Endothelial cell of umbilical vein (primary cell): ENCODE measurements around the gene IER3IP1.

Experiments used
- MYC ChIP-seq: IDR thresholded peaks from one replicate; pipeline ENCODE4 v1.6.1; 2011; ENCODE audit warnings: mild to moderate bottlenecking, low read depth, low read length
- POLR2A ChIP-seq: IDR thresholded peaks from 2 replicates; pipeline ENCODE4 v1.6.1; 2012; ENCODE audit warnings: low read depth, mild to moderate bottlenecking, control low read depth, low read length
- POLR2AphosphoS5 ChIP-seq: IDR thresholded peaks from 2 replicates; pipeline ENCODE4 v1.6.1; 2012; ENCODE audit warnings: low read depth, mild to moderate bottlenecking, control low read depth, low read length, moderate library complexity; ENCODE audit not compliant: insufficient read depth
- TF ChIP-seq, protein P1 (sequence below), 2 donors: IDR thresholded peaks; 1 replicate in 1 of 2; 2 replicates in 1 of 2; pipeline ENCODE4 v1.5.1; 2011; ENCODE audit warnings: low read length in 2 of 2, mild to moderate bottlenecking in 2 of 2, moderate library complexity in 2 of 2, control low read depth in 1 of 2, inconsistent platforms in 1 of 2, low read depth in 1 of 2; ENCODE audit not compliant: insufficient read depth in 1 of 2; ENCODE audit errors: extremely low read depth in 1 of 2
- TF ChIP-seq, protein P2 (sequence below): IDR thresholded peaks from 2 replicates; pipeline ENCODE4 v1.6.1; 2011; ENCODE audit not compliant: insufficient read depth, insufficient read length

DNA sequence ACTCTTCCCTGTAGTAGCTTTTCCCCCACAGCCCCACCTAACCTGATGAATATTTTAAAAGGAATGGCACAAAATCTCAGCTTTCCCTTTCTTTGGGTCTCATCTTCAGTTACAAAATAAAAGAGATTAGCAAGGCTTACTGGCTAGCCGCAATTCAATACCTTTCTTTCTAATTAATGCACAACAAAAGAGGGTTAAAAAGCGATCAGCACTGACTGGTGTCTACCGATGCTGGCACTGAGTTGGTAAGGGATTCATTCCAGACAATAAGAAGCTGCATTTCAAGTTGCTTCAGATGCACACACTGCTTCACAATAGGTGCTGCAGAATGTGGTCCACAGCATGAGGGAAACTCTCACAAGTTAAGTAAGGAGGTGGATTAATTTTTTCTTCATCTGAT lies 67.8 kb downstream of the IER3IP1 start:
- TF ChIP-seq, protein P1, sequence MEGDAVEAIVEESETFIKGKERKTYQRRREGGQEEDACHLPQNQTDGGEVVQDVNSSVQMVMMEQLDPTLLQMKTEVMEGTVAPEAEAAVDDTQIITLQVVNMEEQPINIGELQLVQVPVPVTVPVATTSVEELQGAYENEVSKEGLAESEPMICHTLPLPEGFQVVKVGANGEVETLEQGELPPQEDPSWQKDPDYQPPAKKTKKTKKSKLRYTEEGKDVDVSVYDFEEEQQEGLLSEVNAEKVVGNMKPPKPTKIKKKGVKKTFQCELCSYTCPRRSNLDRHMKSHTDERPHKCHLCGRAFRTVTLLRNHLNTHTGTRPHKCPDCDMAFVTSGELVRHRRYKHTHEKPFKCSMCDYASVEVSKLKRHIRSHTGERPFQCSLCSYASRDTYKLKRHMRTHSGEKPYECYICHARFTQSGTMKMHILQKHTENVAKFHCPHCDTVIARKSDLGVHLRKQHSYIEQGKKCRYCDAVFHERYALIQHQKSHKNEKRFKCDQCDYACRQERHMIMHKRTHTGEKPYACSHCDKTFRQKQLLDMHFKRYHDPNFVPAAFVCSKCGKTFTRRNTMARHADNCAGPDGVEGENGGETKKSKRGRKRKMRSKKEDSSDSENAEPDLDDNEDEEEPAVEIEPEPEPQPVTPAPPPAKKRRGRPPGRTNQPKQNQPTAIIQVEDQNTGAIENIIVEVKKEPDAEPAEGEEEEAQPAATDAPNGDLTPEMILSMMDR (IDR thresholded peaks at IDR 0.05; ENCODE audit: extremely low read depth in 1 of 2, insufficient read depth in 1 of 2, low read depth in 1 of 2, low read length in 2 of 2), result no peak
- TF ChIP-seq POLR2AphosphoS5 (no peak), POLR2A (no peak), MYC (no peak)
- TF ChIP-seq, protein P2, sequence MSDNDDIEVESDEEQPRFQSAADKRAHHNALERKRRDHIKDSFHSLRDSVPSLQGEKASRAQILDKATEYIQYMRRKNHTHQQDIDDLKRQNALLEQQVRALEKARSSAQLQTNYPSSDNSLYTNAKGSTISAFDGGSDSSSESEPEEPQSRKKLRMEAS, result no peak
